Sigmoid colon (tissue), 7 donors: Measurements from ENCODE around the gene AP2A1. TPM values are rescaled to one million over a fixed set of nuclear protein-coding genes. Genes with fewer than 3 reads are reported as not detected.

Experiments used
- DNase-seq: peaks from one replicate; pipeline ENCODE4 v3.0.0-alpha.2; 2019
- H3K27ac ChIP-seq, 4 donors: fragments of 200-600 bp; sonication (generic); one replicate each; pipeline ENCODE4 v1.5.1; 2016 to 2019; ENCODE audit warnings: mild to moderate bottlenecking in 1 of 4
- H3K27me3 ChIP-seq, 3 donors: fragments of 200-600 bp; sonication (generic); one replicate each; pipeline ENCODE4 v1.5.1; 2019; ENCODE audit warnings: mild to moderate bottlenecking in 1 of 3
- H3K36me3 ChIP-seq, 4 donors: fragments of 200-600 bp; sonication (generic); one replicate each; pipeline ENCODE4 v1.5.1; 2016 to 2019
- H3K4me1 ChIP-seq, 4 donors: fragments of 200-600 bp; sonication (generic); one replicate each; pipeline ENCODE4 v1.5.1; 2017 to 2019
- H3K4me3 ChIP-seq, 4 donors: fragments of 200-600 bp; sonication (generic); one replicate each; pipeline ENCODE4 v1.5.1; 2017 to 2019; ENCODE audit warnings: mild to moderate bottlenecking in 2 of 4, moderate library complexity in 1 of 4
- H3K9me3 ChIP-seq, 4 donors: fragments of 200-600 bp in 3 of 4; sonication (generic) in 3 of 4; one replicate each; pipeline versions ENCODE4 v1.5.1 to v1.6.1; 2013 to 2019
- CTCF ChIP-seq, 4 experiments: fragments of 450-650 bp in 3 of 4; fragments of 200-600 bp in 1 of 4; IDR thresholded peaks; one replicate each; pipeline ENCODE4 v1.5.1; 2016 to 2019; ENCODE audit warnings: antibody characterized with exemption in 4 of 4, mild to moderate bottlenecking in 3 of 4, moderate library complexity in 2 of 4
- EP300 ChIP-seq, 4 donors: sonication (generic); formaldehyde crosslinking; IDR thresholded peaks; one replicate each; pipeline ENCODE4 v1.6.1; 2017; ENCODE audit warnings: antibody characterized with exemption in 4 of 4
- POLR2A ChIP-seq, 2 donors: fragments of 450-650 bp; IDR thresholded peaks; one replicate each; pipeline ENCODE4 v1.6.1; 2016; ENCODE audit warnings: antibody characterized with exemption in 2 of 2, mild to moderate bottlenecking in 2 of 2, moderate library complexity in 2 of 2
- POLR2AphosphoS5 ChIP-seq, 4 donors: sonication (generic); formaldehyde crosslinking; IDR thresholded peaks; one replicate each; pipeline ENCODE4 v1.6.1; 2017; ENCODE audit warnings: antibody characterized with exemption in 4 of 4
- WGBS, 2 donors: extraction: QIAGEN DNeasy Blood & Tissue Kit; methylation state at CpG; one replicate each; pipeline ENCODE4 v1.1.7; 2013; 5-methylcytosine and 5-hydroxymethylcytosine counted together
- intact Hi-C: fragments of 100-400 bp; cut with DNase I; formaldehyde crosslinking; loops from one replicate; pipeline ENCODE4 v1.15.1; 2023
- polyA plus RNA-seq, 3 donors: library from polyadenylated mRNA; stranded (reverse); fragments of 200-250 nt; gene quantifications; one replicate each; pipeline ENCODE4 v1.2.3, GENCODE V29; 2013
- total RNA-seq, 4 donors: library from RNA; depleted of rRNA; stranded (reverse); fragments of >200 nt; gene quantifications; one replicate each; pipeline ENCODE4 v1.1.0, GENCODE V29; 2016
- donor health status: healthy with polysubstance abuse.
- donor health status: Bipolar disorder and iron deficiency.
- donor health status: healthy.

AP2A1 gene
- total and polyA plus RNA-seq, 7 donors: 33.0 to 81.1 (median 50.7) TPM

DNA sequence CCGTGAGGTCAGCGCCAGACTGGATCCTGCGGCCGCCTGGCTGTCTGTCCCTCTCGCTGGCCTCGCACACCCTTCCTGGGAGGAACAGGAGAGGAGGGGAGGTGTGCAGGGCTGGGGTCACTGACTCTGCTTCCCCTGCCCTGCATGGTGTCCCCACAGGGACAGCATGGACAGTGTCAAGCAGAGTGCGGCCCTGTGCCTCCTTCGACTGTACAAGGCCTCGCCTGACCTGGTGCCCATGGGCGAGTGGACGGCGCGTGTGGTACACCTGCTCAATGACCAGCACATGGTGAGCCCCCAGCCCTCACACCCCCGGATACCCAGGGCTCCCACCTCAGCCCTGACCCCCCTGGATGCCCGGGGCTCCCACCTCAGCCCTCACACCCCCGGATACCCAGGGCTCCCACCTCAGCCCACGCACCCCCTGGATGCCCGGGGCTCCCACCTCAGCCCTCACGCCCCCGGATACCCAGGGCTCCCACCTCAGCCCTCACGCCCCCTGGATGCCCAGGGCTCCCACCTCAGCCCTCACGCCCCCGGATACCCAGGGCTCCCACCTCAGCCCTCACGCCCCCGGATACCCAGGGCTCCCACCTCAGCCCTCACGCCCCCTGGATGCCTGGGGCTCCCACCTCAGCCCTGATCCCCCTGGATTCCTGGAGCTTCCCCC is 25.1 kb downstream of the AP2A1 start:
- H3K27me3 ChIP-seq: no peaks in the 10 kb centered on the region
- 97% methylated on average over 26 of the region's 26 CpGs for WGBS, 2 donors
- H3K4me1 ChIP-seq: no peaks in the 10 kb centered on the region
- H3K9me3 ChIP-seq: no peaks in the 10 kb centered on the region
- no peak for DNase-seq
- peaks cover 26 to 76% (median 45%) of the 10 kb centered on the region in 4 donors for H3K36me3 ChIP-seq
- no peak overlapping the region for H3K4me3 ChIP-seq
- H3K27ac ChIP-seq: no peak overlapping the region
- TF ChIP-seq CTCF (IDR thresholded peaks at IDR 0.05): no peak
- no peak for TF ChIP-seq POLR2AphosphoS5 (IDR thresholded peaks at IDR 0.05)
- no peak for TF ChIP-seq POLR2A (IDR thresholded peaks at IDR 0.05)
- TF ChIP-seq EP300 (IDR thresholded peaks at IDR 0.05): no peak
- intact Hi-C loops: no loop called here

- DNase-seq: no peak
- no peaks in the 10 kb centered on the region for H3K4me1 ChIP-seq
- no peaks in the 10 kb centered on the region for H3K9me3 ChIP-seq
- intact Hi-C loops: no loop called here
- H3K27me3 ChIP-seq: no peaks in the 10 kb centered on the region
- no peak for TF ChIP-seq POLR2A (IDR thresholded peaks at IDR 0.05)
- TF ChIP-seq POLR2AphosphoS5 (IDR thresholded peaks at IDR 0.05): no peak
- TF ChIP-seq EP300 (IDR thresholded peaks at IDR 0.05): no peak
- no peak for TF ChIP-seq CTCF (IDR thresholded peaks at IDR 0.05)
- H3K4me3 ChIP-seq: no peak overlapping the region
- peaks cover 28 to 78% (median 52%) of the 10 kb centered on the region in 4 donors for H3K36me3 ChIP-seq
- WGBS, 2 donors: 92 to 94% methylated on average over 22 of the region's 22 CpGs
- H3K27ac ChIP-seq: no peak overlapping the region
Observed at GRCh38 chr19:49792829-49793560, 26.2 kb downstream of the AP2A1 start.

DNA sequence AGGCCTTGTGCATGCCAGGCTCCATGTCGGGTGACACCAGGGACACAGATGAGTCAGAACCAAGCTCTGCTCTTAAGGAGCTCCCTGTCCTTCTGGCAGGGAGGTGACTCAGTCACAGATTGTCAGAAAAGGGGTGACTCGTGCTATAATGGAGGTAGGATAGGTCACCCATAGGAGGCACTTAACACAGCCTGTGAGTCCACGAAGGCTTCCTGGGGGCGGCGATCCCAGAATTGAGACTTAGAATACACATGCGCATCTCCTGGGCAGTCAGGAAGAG is 26.7 kb downstream of the AP2A1 start:
- Histone ChIP-seq H3K27ac (no peak overlapping the region), H3K9me3 (no peaks in the 10 kb centered on the region), H3K4me3 (no peak overlapping the region), H3K36me3 (peaks cover 32 to 81% (median 56%) of the 10 kb centered on the region in 4 donors), H3K27me3 (no peaks in the 10 kb centered on the region), H3K4me1 (no peaks in the 10 kb centered on the region)
- TF ChIP-seq EP300 (IDR thresholded peaks at IDR 0.05) (no peak), POLR2A (IDR thresholded peaks at IDR 0.05) (no peak), CTCF (IDR thresholded peaks at IDR 0.05) (no peak), POLR2AphosphoS5 (IDR thresholded peaks at IDR 0.05) (no peak)
- intact Hi-C loops: no loop called here
- 92 to 95% methylated on average over 6 of the region's 6 CpGs for WGBS, 2 donors
- DNase-seq: no peak

- no peak for TF ChIP-seq POLR2AphosphoS5 (IDR thresholded peaks at IDR 0.05)
- TF ChIP-seq CTCF (IDR thresholded peaks at IDR 0.05): no peak
- no peak for TF ChIP-seq POLR2A (IDR thresholded peaks at IDR 0.05)
- TF ChIP-seq EP300 (IDR thresholded peaks at IDR 0.05): no peak
- no peaks in the 10 kb centered on the region for H3K27me3 ChIP-seq
- intact Hi-C loops: no loop called here
- H3K4me3 ChIP-seq: no peak overlapping the region
- H3K9me3 ChIP-seq: no peaks in the 10 kb centered on the region
- DNase-seq: no peak
- WGBS, 2 donors: 93 to 96% methylated on average over 20 of the region's 20 CpGs
- H3K27ac ChIP-seq: no peak overlapping the region
- H3K4me1 ChIP-seq: no peaks in the 10 kb centered on the region
- H3K36me3 ChIP-seq: peaks cover 44 to 100% (median 69%) of the 10 kb centered on the region in 4 donors
Observed at GRCh38 chr19:49795615-49796014, 28.8 kb downstream of the AP2A1 start.
